ENCODE measurements around the gene VPS4B. TPM values are rescaled to one million over a fixed set of nuclear protein-coding genes. Genes with fewer than 3 reads are reported as not detected.

Gene VPS4B
- total and polyA plus RNA-seq, 10 of the 15 experiments (the other 5 are each of a cell fraction or from before 2014, with no cell fraction given) = 21.4 to 37.6 (median 29.8) TPM

DNA sequence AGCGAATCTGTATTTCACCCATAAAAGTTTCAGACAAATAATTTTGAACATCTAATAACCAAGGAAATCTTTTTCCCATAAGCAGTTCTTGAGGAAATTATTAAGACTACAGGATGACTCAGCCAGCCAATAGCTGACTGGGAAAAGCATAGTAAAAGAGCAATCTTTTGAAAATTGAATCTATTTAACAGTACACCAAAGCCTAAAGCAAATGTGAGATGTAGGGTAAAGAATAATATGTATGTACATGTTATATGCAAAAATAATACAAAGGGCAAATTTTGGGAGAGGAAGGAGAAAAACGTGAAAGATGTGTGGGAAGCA, 42.7 kb downstream of the VPS4B start (continued):
- TF ChIP-seq ZNF24 (IDR thresholded peaks at IDR 0.05) (no peak), KDM1A (IDR thresholded peaks at IDR 0.05; ENCODE audit: borderline replicate concordance) (no peak), NBN (IDR thresholded peaks at IDR 0.05) (no peak), ZNF687 (IDR thresholded peaks at IDR 0.05) (no peak), STAT3 (IDR thresholded peaks at IDR 0.05; ENCODE audit: low read depth, low read length) (no peak), ZNF217 (IDR thresholded peaks at IDR 0.05) (no peak)

GRCh38 chr18:63378919-63379638, 43.2 kb downstream of the VPS4B start:
- Histone ChIP-seq H2AFZ (ENCODE audit: control insufficient read depth, low read depth, low read length) (peak overlapping the region; percentile 46), H4K20me1 (ENCODE audit: control insufficient read depth, insufficient read depth) (no peaks in the 10 kb centered on the region), H3K4me3 (no peak overlapping the region), H3K36me3 (ENCODE audit: control insufficient read depth in 2 of 2, insufficient read depth in 2 of 2, low read length in 1 of 2) (0 out of 4 replicates have a peak, but pooled peaks cover 0 to 6% of the 10 kb centered on the region in 2 experiments), H3K27me3 (replicated peaks in 1 of 2; ENCODE audit: control insufficient read depth in 2 of 2, insufficient read depth in 2 of 2, low read length in 1 of 2) (no peaks in the 10 kb centered on the region), H3K79me2 (ENCODE audit: control insufficient read depth, insufficient read depth, low read length) (no peaks in the 10 kb centered on the region), H3K4me1 (ENCODE audit: control insufficient read depth, insufficient read depth, low read length) (peaks cover 5% of the 10 kb centered on the region), H3K9ac (ENCODE audit: control insufficient read depth, insufficient read depth, low read length) (no peak overlapping the region), H3K4me2 (ENCODE audit: control insufficient read depth, insufficient read depth) (peak overlapping the region; percentile 35; the same call in 1 of the 2 replicates), H3K27ac (ENCODE audit: control insufficient read depth, insufficient read depth) (no peak overlapping the region), H3K9me3 (replicated peaks; ENCODE audit: control insufficient read depth, insufficient read depth, low read length) (no peaks in the 10 kb centered on the region; the same call in 2 of the 3 replicates)
- ATAC-seq (peak; percentile 72), FAIRE-seq (no peak), DNase-seq (ENCODE audit: low read depth, low spot score) (no peak)
- ChIA-PET SMC1A (ENCODE audit: uncharacterized antibody, unreplicated experiment) (interaction anchor here (1.1 kb wide), 1 partner anchor 57 kb away, joined by 3 read pairs; no protein-coding TSS in a partner anchor), POLR2A (no interaction called here), CTCF (no interaction called here), RAD21 (ENCODE audit: unreplicated experiment) (no interaction called here)
- in situ Hi-C loops (cut with MboI) = no loop called here
- TF ChIP-seq, protein P1, sequence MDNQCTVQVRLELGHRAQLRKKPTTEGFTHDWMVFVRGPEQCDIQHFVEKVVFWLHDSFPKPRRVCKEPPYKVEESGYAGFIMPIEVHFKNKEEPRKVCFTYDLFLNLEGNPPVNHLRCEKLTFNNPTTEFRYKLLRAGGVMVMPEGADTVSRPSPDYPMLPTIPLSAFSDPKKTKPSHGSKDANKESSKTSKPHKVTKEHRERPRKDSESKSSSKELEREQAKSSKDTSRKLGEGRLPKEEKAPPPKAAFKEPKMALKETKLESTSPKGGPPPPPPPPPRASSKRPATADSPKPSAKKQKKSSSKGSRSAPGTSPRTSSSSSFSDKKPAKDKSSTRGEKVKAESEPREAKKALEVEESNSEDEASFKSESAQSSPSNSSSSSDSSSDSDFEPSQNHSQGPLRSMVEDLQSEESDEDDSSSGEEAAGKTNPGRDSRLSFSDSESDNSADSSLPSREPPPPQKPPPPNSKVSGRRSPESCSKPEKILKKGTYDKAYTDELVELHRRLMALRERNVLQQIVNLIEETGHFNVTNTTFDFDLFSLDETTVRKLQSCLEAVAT (IDR thresholded peaks at IDR 0.05) = 0 out of 2 replicates have a peak, but pooled peaks have one; percentile 31
- TF ChIP-seq ASH2L (IDR thresholded peaks at IDR 0.05; ENCODE audit: borderline replicate concordance, low read depth) = no peak
- peak; percentile 50; the same call in 1 of the 2 replicates for TF ChIP-seq NBN (IDR thresholded peaks at IDR 0.05)
- peak; percentile 28; the same call in 1 of the 2 replicates for TF ChIP-seq ATF7 (IDR thresholded peaks at IDR 0.05; ENCODE audit: low read depth)
- intact Hi-C loops (cut with micrococcal nuclease; ENCODE audit: unreplicated experiment) = no loop called here
- 13% methylated on average over 4 of the region's 4 CpGs for WGBS (ENCODE audit: insufficient coverage, insufficient replicate concordance, low lambda C conversion rate, missing lambda C conversion rate)
- BruUV-seq (replicated peaks) = no TSS peak

All from GM12878 (cell line).